CD14-positive monocyte (primary cell): Measurements from ENCODE around the gene IVD. TPM values are rescaled to one million over a fixed set of nuclear protein-coding genes. Genes with fewer than 3 reads are reported as not detected.

Experiments used
- DNase-seq, 3 donors: peaks; one replicate each; pipeline ENCODE4 v3.0.0-alpha.2; 2011 to 2022
- H2AFZ ChIP-seq: 2 replicates; pipeline ENCODE4 v1.6.0; 2012; ENCODE audit warnings: mild to moderate bottlenecking, low read depth, low read length, inconsistent platforms; ENCODE audit not compliant: insufficient read depth, poor library complexity, severe bottlenecking
- H3K27ac ChIP-seq, 2 donors: 1 replicate in 1 of 2; 2 replicates in 1 of 2; pipeline ENCODE4 v1.5.1; 2012 to 2013; ENCODE audit warnings: low read length in 2 of 2, control low read depth in 1 of 2, inconsistent platforms in 1 of 2, low read depth in 1 of 2, mild to moderate bottlenecking in 1 of 2
- H3K27me3 ChIP-seq, 2 donors: one replicate each; pipeline versions ENCODE4 v1.6.0 to v1.6.1; 2011 to 2013; ENCODE audit warnings: low read length in 2 of 2; ENCODE audit not compliant: control insufficient read depth in 2 of 2, insufficient read depth in 2 of 2
- H3K36me3 ChIP-seq, 2 donors: replicated peaks in 1 of 2; 1 replicate in 1 of 2; 2 replicates in 1 of 2; pipeline versions ENCODE4 v1.5.1 to v1.6.1; 2012 to 2013; ENCODE audit warnings: low read length in 2 of 2, control low read depth in 1 of 2, inconsistent platforms in 1 of 2, mild to moderate bottlenecking in 1 of 2; ENCODE audit not compliant: insufficient read depth in 2 of 2, control insufficient read depth in 1 of 2
- H3K4me1 ChIP-seq, 2 donors: 1 replicate in 1 of 2; 2 replicates in 1 of 2; pipeline versions ENCODE4 v1.5.1 to v1.6.1; 2012 to 2013; ENCODE audit warnings: low read length in 2 of 2, control low read depth in 1 of 2, inconsistent platforms in 1 of 2, mild to moderate bottlenecking in 1 of 2, moderate library complexity in 1 of 2; ENCODE audit not compliant: insufficient read depth in 2 of 2, control insufficient read depth in 1 of 2
- H3K4me2 ChIP-seq: replicated peaks from 2 replicates; pipeline ENCODE3; 2012; ENCODE audit warnings: low read length, moderate library complexity, mild to moderate bottlenecking; ENCODE audit not compliant: poor library complexity, severe bottlenecking; ENCODE audit errors: extremely low read depth
- H3K4me3 ChIP-seq, 3 experiments: fragments of 200-600 bp in 1 of 3; sonication (generic) in 1 of 3; replicated peaks in 1 of 3; 1 replicate in 2 of 3; 2 replicates in 1 of 3; pipeline ENCODE4 v1.5.1; 2011 to 2013; ENCODE audit warnings: low read length in 3 of 3, mild to moderate bottlenecking in 3 of 3, control low read depth in 2 of 3, low read depth in 2 of 3, inconsistent platforms in 1 of 3, moderate library complexity in 1 of 3
- H3K79me2 ChIP-seq: 2 replicates; pipeline ENCODE4 v1.6.0; 2012; ENCODE audit warnings: mild to moderate bottlenecking, control low read depth, inconsistent platforms, low read length, moderate library complexity; ENCODE audit not compliant: insufficient read depth
- H3K9ac ChIP-seq: 2 replicates; pipeline ENCODE4 v1.6.0; 2017; ENCODE audit warnings: low read length, mild to moderate bottlenecking; ENCODE audit not compliant: insufficient read depth, poor library complexity, severe bottlenecking
- H3K9me3 ChIP-seq, 2 donors: replicated peaks in 1 of 2; 1 replicate in 1 of 2; 2 replicates in 1 of 2; pipeline versions ENCODE4 v1.5.1 to v1.6.1; 2012 to 2013; ENCODE audit warnings: low read length in 2 of 2, control low read depth in 1 of 2; ENCODE audit not compliant: control insufficient read depth in 1 of 2, insufficient read depth in 1 of 2
- H4K20me1 ChIP-seq: 2 replicates; pipeline ENCODE4 v1.6.0; 2012; ENCODE audit warnings: mild to moderate bottlenecking, low read length, control low read depth, moderate library complexity; ENCODE audit not compliant: insufficient read depth
- H3K27ac Mint-ChIP-seq, 7 donors: one replicate each; pipeline ENCODE4 v1.8.0; 2020; ENCODE audit warnings: mild to moderate bottlenecking in 7 of 7, mixed read lengths in 7 of 7, moderate library complexity in 6 of 7, inconsistent platforms in 2 of 7
- H3K27me3 Mint-ChIP-seq, 3 donors: one replicate each; pipeline ENCODE4 v1.8.0; 2021 to 2022; ENCODE audit warnings: low read depth in 3 of 3, mild to moderate bottlenecking in 3 of 3, mixed read lengths in 3 of 3, moderate library complexity in 3 of 3, inconsistent platforms in 1 of 3
- H3K36me3 Mint-ChIP-seq, 2 donors: one replicate each; pipeline ENCODE4 v1.8.0; 2020; ENCODE audit warnings: mixed read lengths in 2 of 2, inconsistent platforms in 1 of 2, mild to moderate bottlenecking in 1 of 2
- H3K4me1 Mint-ChIP-seq: one replicate; pipeline ENCODE4 v1.8.0; 2020; ENCODE audit warnings: mild to moderate bottlenecking, mixed read lengths
- H3K4me3 Mint-ChIP-seq, 2 donors: one replicate each; pipeline ENCODE4 v1.8.0; 2020; ENCODE audit warnings: mild to moderate bottlenecking in 2 of 2, mixed read lengths in 2 of 2, moderate library complexity in 1 of 2
- H3K9me3 Mint-ChIP-seq, 7 donors: one replicate each; pipeline ENCODE4 v1.8.0; 2020 to 2022; ENCODE audit warnings: mixed read lengths in 7 of 7, mild to moderate bottlenecking in 6 of 7, moderate library complexity in 6 of 7, inconsistent platforms in 2 of 7
- CTCF ChIP-seq: fragments of 200-600 bp; IDR thresholded peaks from one replicate; pipeline ENCODE4 v1.8.0; 2022; ENCODE audit warnings: antibody characterized with exemption, mild to moderate bottlenecking
- WGBS: methylation state at CpG from one replicate; pipeline ENCODE4 v1.1.5; 2013; ENCODE audit warnings: missing lambda C conversion rate; ENCODE audit not compliant: insufficient coverage; 5-methylcytosine and 5-hydroxymethylcytosine counted together
- intact Hi-C, 2 donors: fragments of 100-400 bp; cut with micrococcal nuclease; formaldehyde crosslinking; loops; one replicate each; pipeline versions ENCODE4 v1.15.0 to v1.15.1; 2023
- polyA plus RNA-seq, 3 donors: library from polyadenylated mRNA; depleted of rRNA in 1 of 3; unstranded in 2 of 3; stranded (reverse) in 1 of 3; fragments of 300-500 nt in 2 of 3; fragments of >200 nt in 1 of 3; fragmentation: Illumina TruSeq in 2 of 3; gene quantifications; 1 replicate in 2 of 3; 2 replicates in 1 of 3; pipeline ENCODE4 v1.2.3, GENCODE V29; 2012 to 2021

The IVD gene
- polyA plus RNA-seq, 3 donors = 28.6 to 46.3 (median 31.3) TPM

DNA sequence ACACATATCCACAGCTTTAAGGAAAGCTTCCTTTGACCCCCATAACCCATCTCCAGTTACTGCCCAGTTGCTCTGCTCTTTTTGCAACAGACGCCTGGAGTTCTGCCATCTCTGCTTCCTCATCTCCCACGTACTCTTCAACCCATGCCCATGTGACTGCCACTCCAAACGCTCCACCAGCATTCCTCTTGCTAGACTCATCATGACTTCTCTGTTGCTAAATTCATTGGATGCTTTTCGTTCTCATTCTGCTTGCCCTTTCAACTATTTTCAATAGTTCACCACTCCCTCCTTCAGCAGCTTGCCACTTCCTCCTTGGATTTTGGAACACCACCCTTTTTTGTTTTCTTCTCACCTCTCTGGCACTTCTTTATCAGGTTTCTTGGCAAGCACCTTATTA is 25.7 kb upstream of the IVD start:
- no peak overlapping the region for H2AFZ ChIP-seq

GRCh38 chr15:40380636-40381035 is 25.0 kb upstream of the IVD start:
- H3K27ac Mint-ChIP-seq = no peak overlapping the region

More for the DNA sequence above, 25.7 kb upstream of the IVD start:
- Histone ChIP-seq H3K27me3 (no peaks in the 10 kb centered on the region), H3K9ac (no peak overlapping the region), H3K4me3 (no peak overlapping the region), H3K4me2 (peak overlapping the region; percentile 5), H3K79me2 (peaks cover 22% of the 10 kb centered on the region), H3K27ac (no peak overlapping the region), H3K36me3 (no peaks in the 10 kb centered on the region), H3K4me1 (peaks cover 34 to 42% of the 10 kb centered on the region in 2 donors), H3K9me3 (no peaks in the 10 kb centered on the region), H4K20me1 (no peaks in the 10 kb centered on the region)
- TF ChIP-seq CTCF = no peak
- Mint-ChIP-seq H3K36me3 (no peaks in the 10 kb centered on the region), H3K9me3 (peaks cover 0 to 4% (median 3%) of the 10 kb centered on the region in 7 donors), H3K27me3 (peaks cover 0 to 3% (median 2%) of the 10 kb centered on the region in 3 donors), H3K4me1 (peaks cover 38% of the 10 kb centered on the region), H3K4me3 (peak overlapping the region in 1 of 2 donors; percentile 61), H3K27ac (peak overlapping the region in 5 of 7 donors; percentile 6 to 66 (median 22))
- 0% methylated on average over 4 of the region's 4 CpGs for WGBS
- intact Hi-C loops = no loop called here
- peak; percentile 28 to 50 (median 34) for DNase-seq

More at GRCh38 chr15:40380636-40381035, 25.0 kb upstream of the IVD start:
- Histone ChIP-seq H4K20me1 (no peaks in the 10 kb centered on the region), H3K27me3 (no peaks in the 10 kb centered on the region), H3K9ac (no peak overlapping the region), H3K4me3 (no peak overlapping the region), H3K4me2 (no peak overlapping the region), H3K27ac (no peak overlapping the region), H3K9me3 (no peaks in the 10 kb centered on the region), H3K4me1 (peaks cover 34 to 42% of the 10 kb centered on the region in 2 donors), H3K79me2 (peaks cover 30% of the 10 kb centered on the region), H2AFZ (no peak overlapping the region), H3K36me3 (no peaks in the 10 kb centered on the region)
- intact Hi-C loops = no loop called here
- Mint-ChIP-seq H3K4me1 (peaks cover 44% of the 10 kb centered on the region), H3K4me3 (no peak overlapping the region), H3K9me3 (peaks cover 0 to 4% (median 3%) of the 10 kb centered on the region in 7 donors), H3K36me3 (peaks cover 0 to 2% of the 10 kb centered on the region in 2 donors), H3K27me3 (peaks cover 0 to 3% (median 2%) of the 10 kb centered on the region in 3 donors)
- no peak for TF ChIP-seq CTCF
- no peak for DNase-seq
- WGBS = 97% methylated on average over 8 of the region's 10 CpGs
